ENCODE results near the gene COX6A1.
"Not testable (repeated sequence)": the region's sequence is repeated elsewhere in the genome, so short reads cannot be mapped to it uniquely, and the experiment has no call there.

The COX6A1 gene

GRCh38 chr12:120467439-120467838, 29.5 kb downstream of the COX6A1 start:
- no peak for DNase-seq (ENCODE audit: low read depth in 2 of 2)

- DNase-seq (ENCODE audit: low read depth in 2 of 2), result no peak
Measured at GRCh38 chr12:120468325-120468820, 30.5 kb downstream of the COX6A1 start.

- DNase-seq (ENCODE audit: low read depth in 2 of 2), result peak in 1 of 2 experiments; percentile 5
Measured at GRCh38 chr12:120468821-120469449, 31.0 kb downstream of the COX6A1 start.

GRCh38 chr12:120469450-120470149, 31.7 kb downstream of the COX6A1 start, which contains the start of gene SRSF9:
Gene SRSF9, minus strand, starts transcription at chr12:120469748. Its CDS starts 139 bp downstream, at chr12:120469609.
- peak; percentile 92 to 93 for DNase-seq (ENCODE audit: low read depth in 2 of 2)

- DNase-seq (ENCODE audit: low read depth in 2 of 2), result peak in 1 of 2 experiments; percentile 5
Measured at GRCh38 chr12:120470150-120470784, 32.4 kb downstream of the COX6A1 start.

- no peak for DNase-seq (ENCODE audit: low read depth in 2 of 2)
Measured at GRCh38 chr12:120472521-120472920, 34.6 kb downstream of the COX6A1 start.

GRCh38 chr12:120473807-120474615, 36.1 kb downstream of the COX6A1 start:
- DNase-seq (ENCODE audit: low read depth in 2 of 2), result no peak

GRCh38 chr12:120474616-120474960, 36.7 kb downstream of the COX6A1 start:
- no peak for DNase-seq (ENCODE audit: low read depth in 2 of 2)

- no peak for DNase-seq (ENCODE audit: low read depth in 2 of 2)
Measured at GRCh38 chr12:120475643-120476042, 37.7 kb downstream of the COX6A1 start.

- no peak for DNase-seq (ENCODE audit: low read depth in 2 of 2)
Measured at GRCh38 chr12:120479458-120479857, 41.5 kb downstream of the COX6A1 start.

GRCh38 chr12:120480211-120480610, 42.3 kb downstream of the COX6A1 start:
- DNase-seq (ENCODE audit: low read depth in 2 of 2), result no peak

GRCh38 chr12:120481022-120481767, 43.3 kb downstream of the COX6A1 start:
- DNase-seq (ENCODE audit: low read depth in 2 of 2), result no peak

GRCh38 chr12:120483621-120484020, 45.7 kb downstream of the COX6A1 start:
- no peak for DNase-seq (ENCODE audit: low read depth in 2 of 2)

- no peak for DNase-seq (ENCODE audit: low read depth in 2 of 2)
Measured at GRCh38 chr12:120485961-120486881, 48.3 kb downstream of the COX6A1 start.

- not testable (repeated sequence) for DNase-seq (ENCODE audit: low read depth in 2 of 2)
Measured at GRCh38 chr12:120487552-120487951, 49.6 kb downstream of the COX6A1 start.

GRCh38 chr12:120488057-120488640, 50.2 kb downstream of the COX6A1 start:
- no peak for DNase-seq (ENCODE audit: low read depth in 2 of 2)

GRCh38 chr12:120489018-120489417, 51.1 kb downstream of the COX6A1 start:
- DNase-seq (ENCODE audit: low read depth in 2 of 2), result no peak

GRCh38 chr12:120490325-120490724, 52.4 kb downstream of the COX6A1 start:
- DNase-seq (ENCODE audit: low read depth in 2 of 2), result no peak
